Panc1 (cell line): ENCODE measurements around the gene CPZ. TPM values are rescaled to one million over a fixed set of nuclear protein-coding genes. Genes with fewer than 3 reads are reported as not detected.

Experiments
- ATAC-seq: fragments of 200-7000 bp; cut with Tn5 transposase; 2 replicates; pipeline ENCODE4 v1.9.1; 2020; ENCODE audit warnings: mild to moderate bottlenecking, moderate library complexity
- BruUV-seq: library from RNA; stranded (reverse); fragments of 400-500 nt; replicated peaks from 2 replicates; lab custom pipeline; 2021; lab: Mats Ljungman, UMichigan
- CTCF ChIA-PET: fragments of 300-600 bp; sonication (Branson Sonifier 250); formaldehyde crosslinking; loops from one replicate; lab custom pipeline; 2022; ENCODE audit warnings: antibody characterized with exemption; lab: Charles Lee
- POLR2A ChIA-PET: fragments of 300-600 bp; sonication (Branson Sonifier 250); formaldehyde crosslinking; loops from one replicate; lab custom pipeline; 2022; ENCODE audit warnings: antibody characterized with exemption; lab: Charles Lee
- DNase-seq: peaks from one replicate; pipeline ENCODE4 v3.0.0-alpha.2; 2010; ENCODE audit warnings: low read depth, low spot score
- H3K27ac ChIP-seq: 2 replicates; pipeline ENCODE4 v1.5.1; 2011; ENCODE audit warnings: mild to moderate bottlenecking, low read length, inconsistent platforms
- H3K27me3 ChIP-seq: fragments of 200-500 bp; sonication (Bioruptor generic); 2 replicates; pipeline ENCODE4 v1.6.0; 2014; ENCODE audit warnings: low read length, inconsistent platforms; ENCODE audit not compliant: control insufficient read depth, insufficient read depth
- H3K36me3 ChIP-seq: fragments of 200-500 bp; sonication (Bioruptor generic); 2 replicates; pipeline ENCODE4 v1.5.1; 2014; ENCODE audit warnings: inconsistent platforms, mild to moderate bottlenecking, low read length, moderate library complexity; ENCODE audit not compliant: control insufficient read depth, insufficient read depth
- H3K4me1 ChIP-seq: 2 replicates; pipeline ENCODE4 v1.5.1; 2011; ENCODE audit warnings: inconsistent platforms, mild to moderate bottlenecking, low read length, moderate library complexity; ENCODE audit not compliant: control insufficient read depth, insufficient read depth
- H3K4me3 ChIP-seq, 2 experiments: 2 replicates each; pipeline ENCODE4 v1.5.1; 2011 to 2012; ENCODE audit warnings: low read depth in 2 of 2, low read length in 2 of 2, mild to moderate bottlenecking in 2 of 2, inconsistent platforms in 1 of 2, moderate library complexity in 1 of 2
- H3K9me3 ChIP-seq: fragments of 200-500 bp; sonication (Bioruptor generic); 2 replicates; pipeline ENCODE4 v1.5.1; 2014; ENCODE audit warnings: low read depth, mild to moderate bottlenecking, inconsistent platforms, low read length, moderate library complexity; ENCODE audit not compliant: control insufficient read depth, insufficient read depth
- POLR2AphosphoS5 ChIP-seq: IDR thresholded peaks from 2 replicates; pipeline ENCODE4 v1.6.1; 2012; ENCODE audit warnings: mild to moderate bottlenecking, low read depth, low read length, moderate library complexity
- REST ChIP-seq, 2 experiments: IDR thresholded peaks; 2 replicates each; pipeline ENCODE4 v1.6.1; 2011 to 2012; ENCODE audit warnings: low read depth in 2 of 2, control low read depth in 1 of 2, low read length in 1 of 2, mild to moderate bottlenecking in 1 of 2, moderate library complexity in 1 of 2; ENCODE audit not compliant: insufficient read depth in 1 of 2
- SIN3A ChIP-seq: IDR thresholded peaks from 2 replicates; pipeline ENCODE4 v1.6.1; 2012; ENCODE audit warnings: low read depth, mild to moderate bottlenecking, low read length, moderate library complexity, borderline replicate concordance; ENCODE audit not compliant: insufficient read depth
- TCF7L2 ChIP-seq: IDR thresholded peaks from 2 replicates; pipeline ENCODE4 v1.6.1; 2011; ENCODE audit warnings: mild to moderate bottlenecking, low read depth, low read length, inconsistent platforms
- in situ Hi-C: cut with HindIII; loops from 2 replicates; pipeline ENCODE4 v1.10.0; 2016; ENCODE audit warnings: low sequenced_read_pairs, low pct_unique_long_range_greater_than_20kb
- intact Hi-C: fragments of 100-400 bp; cut with micrococcal nuclease; formaldehyde crosslinking; loops from one replicate; pipeline ENCODE4 v1.10.0; 2022; ENCODE audit not compliant: unreplicated experiment
- total RNA-seq: library from RNA; stranded (reverse); gene quantifications from one replicate; pipeline ENCODE4 v1.2.1, GENCODE V29; 2021; ENCODE audit not compliant: unreplicated experiment
- TF ChIP-seq, protein P1 (sequence below): fragments of 450-650 bp; IDR thresholded peaks from 2 replicates; pipeline ENCODE4 v1.5.1; 2017; ENCODE audit warnings: mild to moderate bottlenecking

The CPZ gene
- total RNA-seq, 1 experiment from 2014 or later = 0.15 TPM

DNA sequence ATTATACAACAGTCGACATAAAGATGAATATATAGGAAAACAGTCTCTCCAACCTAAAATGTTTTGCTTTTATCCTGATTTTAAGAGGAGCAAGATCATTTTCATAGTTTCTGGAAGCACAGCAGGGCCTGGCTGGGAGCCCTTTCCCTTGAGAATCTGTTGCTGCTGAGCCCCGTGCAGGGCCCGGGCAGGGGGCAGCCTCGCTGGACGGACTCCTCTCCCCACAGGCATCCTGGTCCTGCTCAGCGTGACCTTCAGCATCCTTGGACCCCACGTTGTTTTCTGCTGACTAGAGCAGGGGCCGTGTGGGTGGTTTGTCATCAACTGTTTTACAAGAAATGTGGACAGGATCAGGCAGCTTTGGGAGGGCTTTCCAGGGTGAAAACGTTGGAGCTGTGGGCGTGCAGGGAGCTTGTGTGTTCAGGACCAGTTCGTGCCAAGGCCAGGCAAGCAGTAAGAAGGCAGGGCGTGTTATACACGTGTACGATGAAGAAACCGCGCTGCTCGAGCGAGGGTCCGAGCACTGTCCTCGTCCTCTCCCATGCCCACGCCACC lies 25.0 kb downstream of the CPZ start:
- Histone ChIP-seq H3K9me3 (no peaks in the 10 kb centered on the region), H3K27me3 (no peaks in the 10 kb centered on the region), H3K36me3 (no peaks in the 10 kb centered on the region), H3K4me1 (no peaks in the 10 kb centered on the region), H3K27ac (no peak overlapping the region), H3K4me3 (no peak overlapping the region)
- TF ChIP-seq POLR2AphosphoS5 = no peak
- TF ChIP-seq REST (IDR thresholded peaks at IDR 0.05; ENCODE audit: insufficient read depth in 1 of 2, low read depth in 2 of 2, low read length in 1 of 2) = no peak
- TF ChIP-seq, protein P1, sequence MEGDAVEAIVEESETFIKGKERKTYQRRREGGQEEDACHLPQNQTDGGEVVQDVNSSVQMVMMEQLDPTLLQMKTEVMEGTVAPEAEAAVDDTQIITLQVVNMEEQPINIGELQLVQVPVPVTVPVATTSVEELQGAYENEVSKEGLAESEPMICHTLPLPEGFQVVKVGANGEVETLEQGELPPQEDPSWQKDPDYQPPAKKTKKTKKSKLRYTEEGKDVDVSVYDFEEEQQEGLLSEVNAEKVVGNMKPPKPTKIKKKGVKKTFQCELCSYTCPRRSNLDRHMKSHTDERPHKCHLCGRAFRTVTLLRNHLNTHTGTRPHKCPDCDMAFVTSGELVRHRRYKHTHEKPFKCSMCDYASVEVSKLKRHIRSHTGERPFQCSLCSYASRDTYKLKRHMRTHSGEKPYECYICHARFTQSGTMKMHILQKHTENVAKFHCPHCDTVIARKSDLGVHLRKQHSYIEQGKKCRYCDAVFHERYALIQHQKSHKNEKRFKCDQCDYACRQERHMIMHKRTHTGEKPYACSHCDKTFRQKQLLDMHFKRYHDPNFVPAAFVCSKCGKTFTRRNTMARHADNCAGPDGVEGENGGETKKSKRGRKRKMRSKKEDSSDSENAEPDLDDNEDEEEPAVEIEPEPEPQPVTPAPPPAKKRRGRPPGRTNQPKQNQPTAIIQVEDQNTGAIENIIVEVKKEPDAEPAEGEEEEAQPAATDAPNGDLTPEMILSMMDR = no peak
- no peak for TF ChIP-seq TCF7L2
- TF ChIP-seq SIN3A = no peak
- ChIA-PET CTCF (no interaction called here), POLR2A (no interaction called here)
- ATAC-seq (no peak), DNase-seq (no peak)
- in situ Hi-C loops = no loop called here
- intact Hi-C loops = no loop called here
- BruUV-seq = no TSS peak

GRCh38 chr4:8618421-8618820 lies 25.9 kb downstream of the CPZ start:
- ATAC-seq = no peak
- ChIA-PET CTCF (no interaction called here), POLR2A (no interaction called here)
- Histone ChIP-seq H3K36me3 (no peaks in the 10 kb centered on the region), H3K9me3 (no peaks in the 10 kb centered on the region), H3K4me1 (no peaks in the 10 kb centered on the region), H3K4me3 (no peak overlapping the region), H3K27me3 (no peaks in the 10 kb centered on the region), H3K27ac (no peak overlapping the region)
- in situ Hi-C loops = no loop called here
- TF ChIP-seq, protein P1 = no peak
- TF ChIP-seq POLR2AphosphoS5 (no peak), SIN3A (no peak), REST (IDR thresholded peaks at IDR 0.05; ENCODE audit: insufficient read depth in 1 of 2, low read depth in 2 of 2, low read length in 1 of 2) (no peak), TCF7L2 (no peak)
- DNase-seq = no peak
- intact Hi-C loops = no loop called here
- BruUV-seq = no TSS peak
